GM23248 (cell line): ENCODE measurements around the gene DIAPH1. TPM values are rescaled to one million over a fixed set of nuclear protein-coding genes. Genes with fewer than 3 reads are reported as not detected.

ENCODE experiments used
- DNase-seq: peaks from one replicate; pipeline ENCODE4 v3.0.0-alpha.2; 2015
- H2AFZ ChIP-seq: fragments of 200-600 bp; sonication (generic); 2 replicates; pipeline ENCODE4 v1.6.1; 2016; ENCODE audit warnings: antibody characterized with exemption
- H3F3A ChIP-seq: fragments of 200-600 bp; sonication (generic); 2 replicates; pipeline ENCODE4 v1.6.1; 2016; ENCODE audit warnings: mild to moderate bottlenecking, antibody characterized with exemption, mixed run types; ENCODE audit not compliant: insufficient read depth
- H3K27ac ChIP-seq: fragments of 200-600 bp; sonication (generic); 2 replicates; pipeline ENCODE4 v1.5.1; 2016; ENCODE audit warnings: mild to moderate bottlenecking
- H3K27me3 ChIP-seq: fragments of 200-600 bp; sonication (generic); replicated peaks from 2 replicates; pipeline ENCODE4 v1.6.1; 2016; ENCODE audit warnings: mild to moderate bottlenecking; ENCODE audit not compliant: insufficient read depth
- H3K36me3 ChIP-seq: fragments of 200-600 bp; sonication (generic); 2 replicates; pipeline ENCODE4 v1.6.1; 2016; ENCODE audit warnings: low read depth, mild to moderate bottlenecking
- H3K4me1 ChIP-seq: fragments of 200-600 bp; sonication (generic); 2 replicates; pipeline ENCODE4 v1.6.1; 2016; ENCODE audit warnings: mild to moderate bottlenecking; ENCODE audit not compliant: insufficient read depth
- H3K4me2 ChIP-seq: fragments of 200-600 bp; sonication (generic); one replicate; pipeline ENCODE4 v1.6.1; 2016; ENCODE audit warnings: mild to moderate bottlenecking; ENCODE audit not compliant: unreplicated experiment
- H3K4me3 ChIP-seq: fragments of 200-600 bp; sonication (generic); 2 replicates; pipeline ENCODE4 v1.5.1; 2016; ENCODE audit warnings: mild to moderate bottlenecking
- H3K79me2 ChIP-seq: fragments of 200-600 bp; sonication (generic); 2 replicates; pipeline ENCODE4 v1.6.1; 2016; ENCODE audit warnings: mild to moderate bottlenecking; ENCODE audit not compliant: insufficient read depth
- H3K9ac ChIP-seq: fragments of 200-600 bp; sonication (generic); 2 replicates; pipeline ENCODE4 v1.6.1; 2016; ENCODE audit warnings: mild to moderate bottlenecking
- H3K9me2 ChIP-seq: fragments of 200-600 bp; sonication (generic); 2 replicates; pipeline ENCODE4 v1.6.1; 2016; ENCODE audit warnings: mixed run types, mild to moderate bottlenecking, moderate library complexity; ENCODE audit not compliant: insufficient read depth
- H3K9me3 ChIP-seq: fragments of 200-600 bp; sonication (generic); one replicate; pipeline ENCODE4 v1.6.1; 2017; ENCODE audit warnings: low read depth
- H4K20me1 ChIP-seq: fragments of 200-600 bp; sonication (generic); 2 replicates; pipeline ENCODE4 v1.6.0; 2016; ENCODE audit not compliant: insufficient read depth
- EZH2 ChIP-seq: fragments of 200-600 bp; sonication (generic); IDR thresholded peaks from 2 replicates; pipeline ENCODE4 v1.6.1; 2018; ENCODE audit warnings: antibody characterized with exemption, mild to moderate bottlenecking; ENCODE audit not compliant: insufficient read depth, poor library complexity, severe bottlenecking
- EZH2phosphoT487 ChIP-seq: fragments of 200-600 bp; sonication (generic); IDR thresholded peaks from 2 replicates; pipeline ENCODE4 v1.6.1; 2018; ENCODE audit warnings: antibody characterized with exemption, moderate library complexity, mild to moderate bottlenecking, low read depth; ENCODE audit not compliant: insufficient read depth
- WGBS, 2 experiments: methylation state at CpG; one replicate each; pipeline ENCODE4 v1.1.6; 2015 to 2017; ENCODE audit warnings: low lambda C conversion rate in 2 of 2, low coverage in 1 of 2; ENCODE audit errors: missing lambda C conversion rate in 2 of 2; 5-methylcytosine and 5-hydroxymethylcytosine counted together
- in situ Hi-C: fragments of 300-500 bp; cut with MboI; formaldehyde crosslinking; loops from 2 replicates; pipeline ENCODE4 v1.15.0; 2020
- polyA plus RNA-seq: library from polyadenylated mRNA; unstranded; fragments of >200 nt; fragmentation: Nextera tagmentation; extraction: Ambion mirVana; gene quantifications from 2 replicates; pipeline ENCODE4 v1.2.1, GENCODE V29; 2016
- total RNA-seq: library from RNA; depleted of rRNA; stranded (reverse); fragments of >200 nt; shearing (Covaris generic); gene quantifications from 2 replicates; pipeline ENCODE4 v1.2.3, GENCODE V29; 2014

The DIAPH1 gene
- total and polyA plus RNA-seq, 2 experiments from 2014 or later: 26.0 to 34.4 TPM

GRCh38 chr5:141519605-141520565, 98.9 kb downstream of the DIAPH1 start:
- in situ Hi-C loops: no loop called here
- DNase-seq: no peak
- H3K9me3 ChIP-seq: no peaks in the 10 kb centered on the region
- H3K9me2 ChIP-seq: no peaks in the 10 kb centered on the region
- H4K20me1 ChIP-seq: no peaks in the 10 kb centered on the region
- WGBS, 2 experiments: 81 to 88% methylated on average over 3 of the region's 3 CpGs
- H2AFZ ChIP-seq: no peak overlapping the region
- peaks cover 75% of the 10 kb centered on the region for H3K4me1 ChIP-seq
- H3K4me2 ChIP-seq: peak overlapping the region; percentile 43
- 0 out of 2 replicates have a peak, but pooled peaks cover 4% of the 10 kb centered on the region for H3K36me3 ChIP-seq
- peaks cover 69% of the 10 kb centered on the region for H3F3A ChIP-seq
- H3K79me2 ChIP-seq: 0 out of 2 replicates have a peak, but pooled peaks cover 7% of the 10 kb centered on the region
- no peak overlapping the region for H3K9ac ChIP-seq
- TF ChIP-seq EZH2phosphoT487 (no peak), EZH2 (no peak)
- no peaks in the 10 kb centered on the region for H3K27me3 ChIP-seq
- no peak overlapping the region for H3K4me3 ChIP-seq
- peak overlapping the region; percentile 90 for H3K27ac ChIP-seq

- Histone ChIP-seq H2AFZ (no peak overlapping the region), H3K36me3 (0 out of 2 replicates have a peak, but pooled peaks cover 2% of the 10 kb centered on the region), H3K4me3 (no peak overlapping the region), H3K27me3 (no peaks in the 10 kb centered on the region), H3K9me2 (no peaks in the 10 kb centered on the region), H3F3A (peaks cover 72% of the 10 kb centered on the region), H4K20me1 (no peaks in the 10 kb centered on the region), H3K9me3 (no peaks in the 10 kb centered on the region), H3K4me1 (peaks cover 77% of the 10 kb centered on the region), H3K9ac (no peak overlapping the region), H3K79me2 (0 out of 2 replicates have a peak, but pooled peaks cover 7% of the 10 kb centered on the region), H3K27ac (no peak overlapping the region), H3K4me2 (no peak overlapping the region)
- in situ Hi-C loops: no loop called here
- 85 to 96% methylated on average over 1 of the region's 1 CpG for whole genome bisulfite sequencing, 2 experiments
- no peak for DNase-seq
- no peak for TF ChIP-seq EZH2phosphoT487
- TF ChIP-seq EZH2: no peak
Measured at GRCh38 chr5:141518618-141519015, 100.2 kb downstream of the DIAPH1 start.

GRCh38 chr5:141517880-141518617, 100.8 kb downstream of the DIAPH1 start:
- Histone ChIP-seq H3K79me2 (0 out of 2 replicates have a peak, but pooled peaks cover 2% of the 10 kb centered on the region), H4K20me1 (no peaks in the 10 kb centered on the region), H3K4me1 (peaks cover 83% of the 10 kb centered on the region), H3K9me3 (no peaks in the 10 kb centered on the region), H3F3A (peaks cover 72% of the 10 kb centered on the region), H3K9me2 (no peaks in the 10 kb centered on the region), H2AFZ (no peak overlapping the region), H3K36me3 (no peaks in the 10 kb centered on the region), H3K4me3 (no peak overlapping the region), H3K9ac (no peak overlapping the region), H3K27ac (peak overlapping the region; percentile 94), H3K27me3 (no peaks in the 10 kb centered on the region), H3K4me2 (no peak overlapping the region)
- in situ Hi-C loops: no loop called here
- no peak for TF ChIP-seq EZH2
- TF ChIP-seq EZH2phosphoT487: no peak
- peak; percentile 38 for DNase-seq
- WGBS, 2 experiments: 81 to 82% methylated on average over 11 of the region's 11 CpGs

- H3K36me3 ChIP-seq: no peaks in the 10 kb centered on the region
- no peaks in the 10 kb centered on the region for H3K27me3 ChIP-seq
- no peaks in the 10 kb centered on the region for H3K9me2 ChIP-seq
- no peaks in the 10 kb centered on the region for H3K9me3 ChIP-seq
- no peak overlapping the region for H3K4me3 ChIP-seq
- no peak overlapping the region for H3K4me2 ChIP-seq
- TF ChIP-seq EZH2 (no peak), EZH2phosphoT487 (no peak)
- 77 to 79% methylated on average over 8 of the region's 8 CpGs for WGBS, 2 experiments
- no peak for DNase-seq
- H3K9ac ChIP-seq: peak overlapping the region; percentile 90
- H3K27ac ChIP-seq: peak overlapping the region; percentile 94
- peaks cover 86% of the 10 kb centered on the region for H3K4me1 ChIP-seq
- peaks cover 69% of the 10 kb centered on the region for H3F3A ChIP-seq
- no peaks in the 10 kb centered on the region for H3K79me2 ChIP-seq
- H2AFZ ChIP-seq: no peak overlapping the region
- in situ Hi-C loops: no loop called here
- H4K20me1 ChIP-seq: no peaks in the 10 kb centered on the region
Measured at GRCh38 chr5:141517312-141517711, 101.5 kb downstream of the DIAPH1 start.
